Caki2 (cell line): Measurements from ENCODE around the gene SETDB1. TPM values are rescaled to one million over a fixed set of nuclear protein-coding genes. Genes with fewer than 3 reads are reported as not detected.

Experiments
- DNase-seq: peaks from one replicate; pipeline ENCODE4 v3.0.0-alpha.2; 2015; ENCODE audit warnings: low read depth
- in situ Hi-C: cut with HindIII; loops from 2 replicates; pipeline ENCODE4 v1.10.0; 2016; ENCODE audit warnings: low sequenced_read_pairs, low pct_unique_long_range_greater_than_20kb, mixed read lengths
- total RNA-seq: library from RNA; depleted of rRNA; stranded (reverse); fragments of >200 nt; shearing (Covaris generic); gene quantifications from 2 replicates; pipeline ENCODE4 v1.2.3, GENCODE V29; 2014; ENCODE audit warnings: low replicate concordance

Gene SETDB1
- total RNA-seq, 1 experiment from 2014 or later = 29.2 TPM

DNA sequence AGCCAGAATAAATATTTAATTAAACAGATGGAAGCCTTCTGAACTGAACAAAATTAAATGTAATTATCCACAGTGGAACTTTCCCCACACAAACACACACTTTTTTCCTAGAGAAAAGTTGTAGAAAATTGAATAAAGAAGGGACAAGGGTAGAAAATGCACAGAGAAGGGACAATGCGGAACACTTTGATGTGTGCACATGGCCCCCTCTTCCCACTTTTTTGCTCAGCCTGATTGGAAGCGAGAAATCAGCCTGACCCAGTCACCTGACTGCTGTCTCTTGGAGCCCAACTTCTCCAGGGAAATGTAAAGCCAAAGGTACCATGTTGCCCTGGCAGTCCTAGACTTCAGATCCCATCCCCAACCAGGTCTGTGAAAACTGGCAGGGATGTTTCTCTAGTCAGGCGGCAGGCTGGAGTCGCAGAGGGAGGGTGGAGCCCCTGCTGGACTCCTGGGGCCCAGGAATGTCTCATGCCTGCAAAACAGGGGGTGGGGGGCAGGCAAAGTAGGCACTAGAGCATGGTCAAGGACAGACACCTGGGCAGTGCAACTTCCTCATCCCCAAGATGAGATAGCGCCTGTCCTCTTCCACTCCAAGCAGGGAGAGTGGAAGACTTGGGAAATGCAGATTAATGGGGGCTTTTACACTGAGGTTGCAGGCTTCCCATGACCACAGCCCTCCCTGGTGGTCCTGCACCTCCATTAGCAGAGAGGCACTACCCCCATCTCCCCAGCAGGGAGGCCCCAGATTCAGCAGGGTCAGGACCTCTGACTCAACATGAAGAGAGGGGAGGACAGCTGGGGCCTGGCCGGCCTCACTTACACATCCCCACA is 45.6 kb downstream of the SETDB1 start:
- in situ Hi-C loops = no loop called here
- DNase-seq = no peak

DNA sequence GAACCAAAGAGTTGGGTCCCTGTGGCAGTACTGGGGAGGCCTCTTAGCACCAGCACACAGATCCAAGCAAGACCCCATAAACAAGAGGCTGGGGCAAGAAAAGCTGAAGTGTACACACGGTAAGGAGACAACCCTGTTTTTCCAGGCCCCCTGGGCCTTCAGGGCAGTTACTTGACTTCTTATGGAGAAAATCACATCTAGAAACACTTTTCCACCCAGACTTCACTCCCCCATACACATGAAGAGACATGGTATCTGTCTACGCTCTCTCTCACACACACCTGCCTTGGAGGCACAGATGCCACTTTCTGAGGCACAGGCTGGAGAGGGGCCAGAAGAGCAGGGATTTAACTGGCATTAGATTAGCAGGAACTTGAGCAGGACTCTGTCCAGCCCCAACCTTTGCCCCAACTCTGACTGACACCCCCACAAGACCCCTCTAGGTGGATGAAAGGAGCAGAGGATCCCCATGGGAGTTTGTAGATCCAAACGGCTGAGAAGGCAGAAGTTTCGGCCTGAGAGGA is 46.3 kb downstream of the SETDB1 start:
- no peak for DNase-seq

DNA sequence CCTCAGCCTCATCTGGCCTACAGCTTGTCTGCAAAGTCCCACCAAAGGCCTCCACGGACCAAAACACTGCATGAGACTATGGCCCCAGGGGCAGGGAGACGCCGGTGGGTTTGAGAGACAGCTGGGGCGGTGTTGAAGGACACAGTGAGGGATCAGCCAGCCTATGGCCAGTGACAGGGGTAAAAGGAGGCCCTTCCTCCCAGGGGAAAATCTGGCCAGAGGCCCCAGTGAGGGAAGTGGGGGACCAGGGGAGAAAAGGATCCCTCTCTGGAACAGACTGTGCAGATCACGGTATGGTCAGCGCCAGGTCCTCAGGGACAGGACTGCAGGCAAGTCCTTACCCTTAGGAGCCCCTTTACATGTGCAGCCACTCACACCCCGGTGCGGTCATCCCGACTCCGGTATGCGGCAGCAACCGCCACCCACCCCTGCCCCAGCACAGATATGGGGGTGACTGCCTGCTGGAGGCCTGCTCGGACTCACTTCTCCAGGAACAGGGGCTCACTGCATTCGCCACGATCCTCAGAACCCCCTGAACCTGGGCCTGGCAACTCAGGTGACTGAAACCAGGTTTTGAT is 47.2 kb downstream of the SETDB1 start:
- DNase-seq = no peak
- in situ Hi-C loops = no loop called here

More for the DNA sequence above, 46.3 kb downstream of the SETDB1 start:
- in situ Hi-C loops = no loop called here

DNA sequence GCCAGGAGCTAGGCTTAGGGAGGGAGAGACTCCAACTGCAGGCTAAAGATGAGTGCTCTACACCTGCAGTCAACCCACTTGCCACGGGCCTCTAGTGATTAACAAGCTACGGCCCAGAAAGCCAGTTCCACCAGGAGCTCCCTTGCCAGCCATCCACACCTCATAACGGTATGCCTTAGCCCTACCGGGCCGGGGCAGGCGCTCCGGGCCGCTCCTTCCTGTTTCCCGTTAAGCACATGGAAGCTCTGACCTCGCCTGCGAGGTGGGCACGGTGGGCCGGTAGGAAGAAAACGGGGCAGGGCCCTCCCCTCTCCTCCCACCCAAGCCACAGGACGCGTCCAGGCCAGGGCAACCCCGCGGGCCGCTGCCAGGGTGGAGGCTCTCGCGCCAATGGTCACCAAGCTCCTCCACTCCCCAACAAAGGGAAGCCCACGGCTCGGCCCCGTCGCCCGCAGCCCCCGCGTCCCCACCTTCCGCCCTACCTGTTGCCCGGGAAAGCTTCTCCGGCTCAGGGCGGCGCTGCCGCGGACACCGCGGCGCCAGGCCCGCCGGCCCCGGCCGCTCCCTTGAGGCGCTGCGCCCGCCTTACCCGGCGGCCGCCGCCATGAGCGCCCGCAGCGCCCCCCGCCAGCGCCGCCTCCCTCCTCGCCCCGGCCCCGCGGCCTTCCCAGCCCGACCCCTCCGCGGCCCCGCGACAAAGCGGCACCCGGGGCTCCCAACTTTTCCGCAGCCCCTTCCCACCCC is 47.8 kb downstream of the SETDB1 start:
- peak; percentile 40 for DNase-seq

DNA sequence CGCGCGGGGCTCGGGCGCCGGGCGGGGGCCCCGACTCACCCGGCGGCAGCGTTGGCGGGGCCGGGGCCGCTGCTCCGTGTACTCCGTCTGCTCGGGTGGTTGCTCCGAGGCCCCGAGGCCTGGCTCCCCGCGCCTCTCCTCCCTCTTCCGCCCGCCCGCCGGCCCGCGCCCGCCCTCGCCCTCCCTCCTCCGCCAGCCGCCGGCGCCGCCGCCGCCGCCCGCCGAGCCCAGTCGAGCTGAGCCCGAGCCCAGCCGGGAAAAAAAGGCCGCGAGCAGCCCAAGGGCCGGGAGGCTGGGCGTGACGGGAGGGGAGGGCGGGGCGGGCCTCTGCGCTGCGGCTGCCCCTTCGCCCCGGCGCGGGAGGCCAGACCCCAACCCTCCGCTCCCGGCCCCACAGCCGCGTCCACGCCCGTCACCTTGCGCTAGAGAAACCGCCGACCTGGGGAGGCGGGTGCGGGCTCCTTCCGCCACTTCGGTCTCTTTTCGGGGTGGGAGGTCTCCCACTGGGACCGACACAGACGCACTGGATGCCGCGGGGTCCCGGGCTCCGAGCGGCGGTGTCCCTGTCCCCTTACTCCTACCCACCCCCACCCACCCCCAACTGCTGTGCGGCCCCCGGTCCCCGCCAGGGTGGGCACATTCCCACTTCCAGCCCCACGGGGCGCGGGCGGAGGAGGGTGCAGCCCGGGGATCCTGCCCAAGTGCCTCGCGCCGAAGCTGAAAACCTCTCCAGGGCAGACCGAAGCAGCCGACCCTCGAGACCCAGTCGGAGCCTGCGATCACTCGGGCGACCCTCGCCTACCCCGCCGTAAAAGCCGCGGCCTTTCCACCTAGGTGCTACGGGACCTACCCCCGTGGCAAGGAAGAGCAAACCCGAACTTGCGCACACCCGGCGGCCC is 48.7 kb downstream of the SETDB1 start, which contains the start of gene CERS2:
CERS2 (minus strand) TSS at position 256 of the 899 bp plus-strand sequence. CDS start 5,745 bp downstream, outside the sequence.
- in situ Hi-C loops = no loop called here
- peak; percentile 68 for DNase-seq

More for the DNA sequence above, 47.8 kb downstream of the SETDB1 start:
- in situ Hi-C loops = no loop called here

DNA sequence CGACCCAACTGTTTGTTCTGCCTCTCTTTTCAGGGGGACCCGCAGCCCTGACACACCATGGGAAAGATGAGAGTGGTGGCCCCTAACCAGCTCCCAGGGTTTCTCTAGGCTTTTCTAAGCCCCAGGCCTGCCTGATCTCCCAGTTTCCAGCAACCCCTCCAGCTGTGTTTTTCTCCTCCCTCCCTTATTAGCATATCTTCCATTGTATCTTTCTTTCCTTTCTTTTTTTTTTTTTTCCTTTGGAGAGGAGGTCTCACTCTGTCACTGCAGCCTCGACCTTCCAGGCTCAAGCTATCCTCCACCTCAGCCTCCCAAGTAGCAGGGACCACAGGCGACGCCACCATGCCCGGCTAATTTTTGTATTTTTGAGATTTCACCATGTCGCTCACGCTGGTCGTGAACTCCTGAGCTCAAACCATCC is 50.2 kb downstream of the SETDB1 start:
- in situ Hi-C loops = no loop called here
- no peak for DNase-seq

DNA sequence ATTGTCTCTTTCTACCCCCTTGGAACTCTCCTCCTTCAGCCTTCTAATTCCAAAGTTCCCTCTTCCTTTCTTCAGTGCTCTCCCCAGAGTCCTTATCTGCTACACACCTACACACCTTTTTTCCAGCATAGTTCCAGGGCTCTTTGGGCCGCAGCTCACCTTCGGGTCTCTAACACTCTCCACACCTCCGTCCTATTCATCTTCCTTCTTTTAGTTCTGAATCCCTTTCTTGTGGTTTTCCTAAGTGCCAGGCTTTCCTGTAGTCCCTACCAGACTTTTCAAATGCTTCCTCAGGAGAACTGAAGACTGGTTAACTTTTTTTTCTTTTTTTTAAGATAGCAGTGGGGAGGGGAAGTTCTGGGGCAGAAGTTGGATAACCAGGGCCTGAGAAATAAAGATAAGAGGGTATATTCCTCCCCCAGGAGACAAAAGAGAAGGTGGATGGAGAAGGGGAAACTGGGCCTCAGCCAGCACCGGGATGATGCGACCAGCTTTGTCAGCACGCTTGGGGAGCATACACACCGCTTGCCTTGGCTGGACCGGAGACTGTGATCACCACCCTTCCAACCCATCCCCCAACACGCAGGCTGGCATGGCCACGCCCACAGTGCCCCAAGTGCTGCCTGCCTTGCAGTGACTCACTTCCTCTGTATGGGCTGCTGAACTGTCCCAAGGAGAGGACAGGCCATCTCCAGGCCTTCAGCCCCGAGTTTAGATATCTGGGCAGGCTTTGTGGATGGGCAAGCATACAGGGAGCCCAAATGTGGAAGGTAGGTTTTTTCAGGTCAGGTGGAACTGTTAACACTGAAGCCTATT is 50.9 kb downstream of the SETDB1 start:
- peak; percentile 90 for DNase-seq
- in situ Hi-C loops = no loop called here

DNA sequence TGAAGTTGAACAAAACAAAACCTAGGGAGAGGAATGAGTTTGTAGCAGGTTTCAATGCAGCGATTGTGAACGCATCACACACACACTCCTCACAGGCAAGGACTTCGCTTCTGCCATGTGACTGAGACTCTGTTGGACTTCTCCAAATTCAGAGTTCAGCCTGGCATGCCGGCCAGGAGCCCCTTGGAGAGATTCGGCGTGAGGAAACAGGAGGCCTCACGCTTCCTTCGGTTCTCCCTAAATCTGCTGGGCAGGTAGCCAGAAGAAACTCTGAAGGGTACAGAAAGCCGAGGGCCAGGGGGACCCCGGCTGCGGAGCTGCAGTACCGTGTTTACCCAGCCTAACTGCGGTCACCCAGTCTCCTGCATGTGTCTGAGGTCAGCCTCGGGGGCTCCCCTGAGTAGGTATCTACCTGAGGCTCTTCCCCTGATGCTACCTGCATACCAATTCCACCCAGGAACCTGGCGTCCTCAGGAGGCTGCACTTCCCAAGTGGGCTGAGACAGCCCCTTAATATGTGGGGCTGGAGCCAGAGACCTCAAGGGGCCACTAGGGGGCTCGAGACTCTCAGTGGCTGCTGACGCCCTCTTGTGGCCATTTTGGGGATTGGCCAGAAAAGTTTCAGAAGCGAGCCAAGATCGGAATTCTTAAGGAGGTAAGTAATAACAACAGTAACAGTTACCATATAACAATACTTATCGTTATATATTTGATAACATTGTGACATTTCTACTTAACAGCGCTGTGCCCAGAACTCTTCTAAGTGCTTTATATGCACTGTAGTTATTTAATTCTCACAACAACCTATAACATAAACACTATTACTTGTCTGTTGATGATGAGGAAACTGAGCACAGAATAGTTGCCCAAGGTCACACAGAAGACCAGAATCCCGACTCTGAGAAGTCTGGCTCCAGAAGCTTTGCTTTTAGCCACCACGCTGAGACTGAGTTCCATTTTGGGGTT is 53.2 kb downstream of the SETDB1 start:
- DNase-seq = peak; percentile 77
- in situ Hi-C loops = no loop called here

DNA sequence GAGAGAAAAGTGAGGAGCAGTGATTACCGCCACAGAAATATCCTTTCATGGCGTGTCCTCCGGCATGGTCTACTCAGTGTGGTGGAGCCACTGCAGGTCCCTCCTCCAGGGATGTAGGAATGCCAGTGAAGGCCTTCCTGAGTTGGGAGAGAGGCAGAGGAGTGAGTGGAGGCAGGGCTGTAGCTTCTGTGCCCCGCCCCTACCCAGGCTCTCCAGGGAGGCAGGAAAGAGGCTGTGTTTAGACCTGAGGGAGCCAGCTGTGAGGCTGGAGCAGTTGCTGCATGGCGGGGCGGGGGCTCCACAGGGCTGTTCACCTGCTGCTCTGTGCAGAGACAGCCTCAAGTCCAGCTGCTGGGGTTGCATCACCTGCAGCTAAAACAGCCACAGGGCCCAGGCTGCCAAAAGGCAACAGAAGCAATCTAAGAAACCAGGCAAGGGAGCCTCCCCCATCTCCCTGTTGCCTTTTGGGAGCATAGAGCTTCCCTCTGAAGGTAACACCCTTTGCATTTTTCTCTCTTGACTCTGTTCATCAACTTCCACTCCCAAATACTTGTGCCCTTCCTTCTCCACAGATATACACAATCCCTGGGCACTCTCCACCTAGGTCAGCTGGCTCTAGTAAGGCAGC is 55.1 kb downstream of the SETDB1 start:
- DNase-seq = no peak
- in situ Hi-C loops = no loop called here

DNA sequence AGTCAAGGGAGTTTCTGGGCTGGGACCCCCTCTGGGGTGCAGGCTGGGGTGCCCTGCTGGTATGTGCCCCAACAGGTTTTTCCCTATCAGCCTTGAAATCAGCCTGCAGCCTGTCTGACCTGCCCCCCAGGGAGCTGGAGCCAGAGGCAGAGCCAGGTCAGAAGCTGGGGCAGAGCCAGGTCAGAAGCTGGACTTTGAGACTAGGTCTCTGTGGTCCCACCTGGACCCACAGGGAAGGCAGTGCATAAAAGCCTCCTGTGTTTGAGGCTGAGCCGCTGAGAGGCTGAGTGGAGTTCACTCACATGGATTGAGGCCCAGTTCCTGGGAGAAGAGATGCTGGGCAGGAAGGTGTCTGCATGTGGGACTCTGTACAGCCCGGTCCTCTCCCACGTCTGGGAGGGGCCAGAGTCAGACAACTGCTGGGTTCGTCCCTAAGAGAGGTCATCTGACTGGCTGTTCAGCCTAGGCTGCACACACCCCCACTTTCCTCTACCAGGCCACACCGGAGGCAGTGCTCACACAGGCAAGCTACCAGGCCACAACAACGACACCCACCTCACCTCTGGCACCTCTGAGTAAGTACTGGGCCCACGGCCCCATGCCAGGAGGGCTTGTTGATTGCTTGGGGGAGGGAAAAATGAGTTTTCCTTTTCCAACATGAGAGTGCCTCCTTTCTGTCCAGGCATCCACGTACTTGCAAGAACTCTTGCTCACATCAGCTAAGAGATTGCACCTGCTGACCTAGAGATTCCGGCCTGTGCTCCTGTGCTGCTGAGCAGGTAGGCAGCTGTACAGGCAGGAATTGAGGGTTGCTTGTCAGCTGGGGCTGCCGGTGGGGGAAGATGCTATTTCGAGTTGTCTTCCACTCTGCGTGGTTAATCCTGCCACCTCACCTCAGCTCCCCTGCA is 55.9 kb downstream of the SETDB1 start, which contains the start of gene ANXA9:
ANXA9 (plus strand) TSS at position 488 of the 908 bp plus-strand sequence. CDS start 814 bp downstream, outside the sequence.
- in situ Hi-C loops = no loop called here
- DNase-seq = no peak

DNA sequence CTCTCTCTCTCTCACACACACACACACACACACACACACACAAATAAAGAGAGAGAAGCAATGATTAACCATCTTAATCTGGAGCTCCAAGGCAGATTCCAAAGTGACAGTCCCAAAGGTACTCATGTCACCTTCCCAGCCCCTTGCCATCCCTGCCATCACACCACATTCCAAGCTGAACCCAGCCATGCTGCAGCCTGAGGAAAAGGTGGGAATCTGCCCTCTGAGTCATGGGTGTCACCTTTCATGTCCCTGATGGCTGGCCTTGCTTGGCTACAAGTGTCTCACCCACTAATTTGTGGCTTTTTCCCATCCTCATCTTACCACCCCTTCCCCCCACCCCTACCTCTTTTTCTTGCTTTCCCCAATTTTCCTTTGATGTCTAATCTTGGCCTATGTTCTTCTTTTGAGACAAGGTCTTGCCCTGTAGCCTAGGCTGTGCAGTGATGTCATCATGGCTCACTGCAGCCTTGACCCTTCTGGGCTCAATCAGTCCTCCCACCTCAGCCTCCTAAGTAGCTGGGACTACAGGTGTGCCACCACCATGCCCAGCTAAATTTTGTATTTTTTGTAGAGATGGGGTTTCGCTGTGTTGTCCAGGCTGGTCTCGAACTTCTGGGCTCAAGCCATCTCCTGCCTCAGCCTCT is 59.1 kb downstream of the SETDB1 start:
- in situ Hi-C loops = no loop called here
- no peak for DNase-seq

DNA sequence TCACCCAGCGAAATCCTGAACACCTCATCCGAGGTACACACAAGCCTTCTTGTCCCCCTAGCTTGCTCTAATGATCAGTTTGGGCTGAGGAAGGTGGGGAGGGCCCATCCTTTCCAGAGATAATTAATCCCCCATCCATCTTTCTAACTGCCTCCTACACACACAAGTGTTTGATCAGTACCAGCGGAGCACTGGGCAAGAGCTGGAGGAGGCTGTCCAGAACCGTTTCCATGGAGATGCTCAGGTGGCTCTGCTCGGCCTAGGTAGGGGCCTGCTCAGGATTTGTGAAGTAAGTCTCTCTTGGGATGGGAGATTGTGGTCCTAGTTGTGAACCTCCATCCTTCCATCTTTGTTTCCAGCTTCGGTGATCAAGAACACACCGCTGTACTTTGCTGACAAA is 61.8 kb downstream of the SETDB1 start:
- in situ Hi-C loops = no loop called here

DNA sequence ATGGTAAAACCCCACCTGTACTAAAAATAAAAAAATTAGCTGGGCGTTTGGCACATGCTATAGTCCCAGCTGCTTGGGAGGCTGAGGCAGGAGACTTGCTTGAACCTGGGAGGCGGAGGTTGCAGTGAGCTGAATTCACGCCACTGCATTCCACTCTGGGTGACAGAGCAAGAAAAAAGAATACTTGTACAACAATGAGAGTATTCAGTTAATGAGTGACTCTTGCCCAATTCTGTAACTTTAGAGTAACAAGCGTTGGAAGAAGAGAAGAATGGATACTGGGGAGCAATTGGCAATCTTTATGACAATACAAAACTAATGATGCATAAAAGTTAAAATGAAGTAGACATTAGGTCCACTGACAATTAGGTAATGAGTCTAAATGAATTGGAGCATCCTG is 66.5 kb downstream of the SETDB1 start:
- in situ Hi-C loops = no loop called here
- no peak for DNase-seq

More for the DNA sequence above, 61.8 kb downstream of the SETDB1 start:
- no peak for DNase-seq

DNA sequence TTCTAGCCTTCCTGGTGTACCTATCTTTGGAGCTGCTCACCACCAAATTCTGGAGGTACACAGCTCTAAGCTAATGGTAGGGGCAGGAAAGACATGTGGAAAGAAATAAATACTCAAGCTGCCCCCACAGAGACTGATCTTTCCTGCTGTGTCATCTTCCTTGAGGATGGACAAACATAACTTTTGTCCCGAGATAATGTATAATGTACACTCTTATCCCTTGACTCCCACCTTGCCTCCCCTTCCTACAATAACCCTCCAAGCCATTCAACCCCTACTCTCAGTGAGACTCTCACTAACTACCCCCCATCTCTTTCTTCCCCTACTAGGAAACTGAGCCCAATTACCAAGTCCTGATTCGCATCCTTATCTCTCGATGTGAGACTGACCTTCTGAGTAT is 68.1 kb downstream of the SETDB1 start:
- no peak for DNase-seq
- in situ Hi-C loops = no loop called here
